Glutamatergic neuron (in vitro differentiated cells): ENCODE data around the gene SLC13A1. TPM values are rescaled to one million over a fixed set of nuclear protein-coding genes. Genes with fewer than 3 reads are reported as not detected.
"Not testable (repeated sequence)": the region's sequence is repeated elsewhere in the genome, so short reads cannot be mapped to it uniquely, and the experiment has no call there.

Source experiments
- DNase-seq: peaks from one replicate; pipeline ENCODE4 v3.0.0; 2022
- H3K27ac Mint-ChIP-seq: one replicate; pipeline ENCODE4 v1.8.0; 2020; ENCODE audit warnings: mild to moderate bottlenecking, mixed read lengths, inconsistent platforms; ENCODE audit not compliant: unreplicated experiment
- H3K27me3 Mint-ChIP-seq: one replicate; pipeline ENCODE4 v1.8.0; 2020; ENCODE audit warnings: mild to moderate bottlenecking, moderate library complexity, mixed read lengths, inconsistent platforms; ENCODE audit not compliant: unreplicated experiment
- H3K36me3 Mint-ChIP-seq: one replicate; pipeline ENCODE4 v1.8.0; 2020; ENCODE audit warnings: mild to moderate bottlenecking, mixed read lengths, inconsistent platforms; ENCODE audit not compliant: unreplicated experiment
- H3K4me1 Mint-ChIP-seq: one replicate; pipeline ENCODE4 v1.8.0; 2020; ENCODE audit warnings: mild to moderate bottlenecking, low read depth, mixed read lengths, inconsistent platforms; ENCODE audit not compliant: unreplicated experiment
- H3K4me3 Mint-ChIP-seq: one replicate; pipeline ENCODE4 v1.8.0; 2020; ENCODE audit warnings: mild to moderate bottlenecking, mixed read lengths, inconsistent platforms; ENCODE audit not compliant: unreplicated experiment
- H3K9me3 Mint-ChIP-seq: one replicate; pipeline ENCODE4 v1.8.0; 2020; ENCODE audit warnings: mild to moderate bottlenecking, moderate library complexity, mixed read lengths, inconsistent platforms; ENCODE audit not compliant: unreplicated experiment
- total RNA-seq: library from RNA; stranded (reverse); fragmentation: NEBNext Ultra II Directional; extraction: Animal tissue kit (Norgen Biotek cat#: 25700); gene quantifications from one replicate; pipeline ENCODE4 v1.2.1, GENCODE V29; 2021; ENCODE audit not compliant: unreplicated experiment
- TF ChIP-seq, protein P1 (sequence below): fragments of 200-600 bp; sonication (generic); IDR thresholded peaks from one replicate; pipeline ENCODE4 v1.5.0; 2021; ENCODE audit not compliant: partially characterized antibody, unreplicated experiment

Gene SLC13A1
- total RNA-seq, 1 donor from 2014 or later: not detected

DNA sequence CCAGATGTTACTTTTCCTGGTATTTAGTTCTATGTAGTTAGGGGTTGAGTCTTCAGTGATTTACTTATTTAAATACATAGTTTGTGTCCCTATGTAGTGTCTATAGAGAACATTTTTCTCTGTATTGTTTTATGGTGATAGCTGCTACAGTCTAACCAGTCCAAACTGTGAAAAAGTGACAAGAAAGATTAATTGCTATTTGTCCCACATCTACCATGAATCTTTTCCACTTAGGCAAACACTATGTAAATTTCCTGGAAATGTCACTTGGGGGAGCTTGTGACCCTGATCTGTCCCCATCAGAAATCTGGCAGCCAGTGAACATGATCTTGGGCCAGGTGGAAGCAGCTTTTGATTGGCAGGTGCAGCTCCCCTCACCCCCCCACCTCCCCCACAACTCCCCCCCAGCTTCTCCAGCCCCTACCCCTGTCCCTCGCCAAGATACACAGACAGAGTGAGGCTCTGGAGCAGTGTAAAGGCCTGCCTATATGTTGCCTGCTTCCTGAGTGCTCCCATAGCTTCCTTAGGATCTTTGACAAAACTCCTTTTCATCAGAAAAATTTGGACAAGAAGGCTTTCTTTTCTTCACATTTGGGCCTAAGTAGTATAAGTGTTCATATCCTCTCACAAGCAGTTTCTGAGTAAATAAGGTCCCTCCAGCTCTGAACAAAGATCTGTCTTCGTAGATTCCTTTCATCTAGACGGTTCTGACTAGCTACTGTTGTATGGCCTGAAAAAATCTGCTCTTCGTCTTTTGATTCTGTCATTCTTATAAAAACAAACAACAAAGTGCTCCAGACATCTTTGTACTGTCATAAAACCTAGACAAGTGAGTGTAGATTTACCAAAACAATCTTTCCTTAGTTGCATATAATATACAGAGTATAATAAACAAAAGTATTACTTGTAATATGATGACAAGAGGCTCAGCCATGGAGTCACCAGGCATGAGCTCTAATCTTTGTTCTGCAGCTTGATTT lies 31.5 kb upstream of the SLC13A1 start:
- Mint-ChIP-seq H3K9me3 (no peaks in the 10 kb centered on the region), H3K4me1 (no peaks in the 10 kb centered on the region), H3K4me3 (no peak overlapping the region), H3K27me3 (peaks cover 2% of the 10 kb centered on the region), H3K27ac (no peak overlapping the region), H3K36me3 (no peaks in the 10 kb centered on the region)
- no peak for DNase-seq
- TF ChIP-seq, protein P1, sequence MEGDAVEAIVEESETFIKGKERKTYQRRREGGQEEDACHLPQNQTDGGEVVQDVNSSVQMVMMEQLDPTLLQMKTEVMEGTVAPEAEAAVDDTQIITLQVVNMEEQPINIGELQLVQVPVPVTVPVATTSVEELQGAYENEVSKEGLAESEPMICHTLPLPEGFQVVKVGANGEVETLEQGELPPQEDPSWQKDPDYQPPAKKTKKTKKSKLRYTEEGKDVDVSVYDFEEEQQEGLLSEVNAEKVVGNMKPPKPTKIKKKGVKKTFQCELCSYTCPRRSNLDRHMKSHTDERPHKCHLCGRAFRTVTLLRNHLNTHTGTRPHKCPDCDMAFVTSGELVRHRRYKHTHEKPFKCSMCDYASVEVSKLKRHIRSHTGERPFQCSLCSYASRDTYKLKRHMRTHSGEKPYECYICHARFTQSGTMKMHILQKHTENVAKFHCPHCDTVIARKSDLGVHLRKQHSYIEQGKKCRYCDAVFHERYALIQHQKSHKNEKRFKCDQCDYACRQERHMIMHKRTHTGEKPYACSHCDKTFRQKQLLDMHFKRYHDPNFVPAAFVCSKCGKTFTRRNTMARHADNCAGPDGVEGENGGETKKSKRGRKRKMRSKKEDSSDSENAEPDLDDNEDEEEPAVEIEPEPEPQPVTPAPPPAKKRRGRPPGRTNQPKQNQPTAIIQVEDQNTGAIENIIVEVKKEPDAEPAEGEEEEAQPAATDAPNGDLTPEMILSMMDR: no peak

DNA sequence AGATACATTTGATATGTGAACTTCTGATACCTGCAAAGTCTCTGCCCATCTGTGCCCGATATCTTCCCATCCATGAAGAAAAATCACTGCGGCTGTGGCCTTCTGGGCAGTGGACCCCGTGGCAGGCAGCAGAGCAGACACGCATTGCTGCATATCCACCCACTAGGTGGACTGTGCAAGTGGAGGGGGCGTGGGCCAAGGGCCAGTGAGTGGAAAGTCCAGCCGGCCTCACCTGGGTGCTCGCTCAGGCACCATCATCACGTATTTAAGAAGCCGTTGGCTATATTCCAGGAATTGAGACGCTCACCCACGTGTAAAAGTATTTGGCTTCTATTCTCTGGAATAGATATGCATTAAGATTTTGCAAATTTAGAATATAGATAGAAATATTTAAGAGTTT lies 30.8 kb upstream of the SLC13A1 start:
- Mint-ChIP-seq H3K4me1 (no peaks in the 10 kb centered on the region), H3K27me3 (peaks cover 2% of the 10 kb centered on the region), H3K36me3 (no peaks in the 10 kb centered on the region), H3K4me3 (no peak overlapping the region), H3K27ac (no peak overlapping the region), H3K9me3 (no peaks in the 10 kb centered on the region)
- DNase-seq: no peak
- TF ChIP-seq, protein P1: no peak

DNA sequence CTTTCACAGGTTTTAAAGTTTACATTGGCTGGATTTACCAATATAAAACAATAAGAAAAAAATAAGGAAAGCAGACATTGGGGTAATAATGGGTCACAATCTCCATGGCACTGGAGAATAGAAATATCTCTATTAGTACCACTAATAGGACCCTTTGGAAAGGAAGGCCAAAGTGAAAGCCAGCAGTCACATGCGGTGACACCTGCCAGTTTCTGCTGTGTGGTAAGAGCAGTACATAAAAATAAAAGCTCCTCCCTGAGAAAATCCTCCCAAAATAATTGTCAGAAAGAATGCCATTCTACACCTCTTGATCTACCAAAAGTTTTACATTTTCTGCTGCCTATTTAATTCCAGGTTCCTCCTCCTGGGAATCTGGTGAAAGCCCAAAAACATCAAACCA lies 30.4 kb upstream of the SLC13A1 start:
- Mint-ChIP-seq H3K36me3 (no peaks in the 10 kb centered on the region), H3K27ac (no peak overlapping the region), H3K4me3 (no peak overlapping the region), H3K27me3 (peaks cover 4% of the 10 kb centered on the region), H3K4me1 (no peaks in the 10 kb centered on the region), H3K9me3 (no peaks in the 10 kb centered on the region)
- TF ChIP-seq, protein P1: no peak
- no peak for DNase-seq

DNA sequence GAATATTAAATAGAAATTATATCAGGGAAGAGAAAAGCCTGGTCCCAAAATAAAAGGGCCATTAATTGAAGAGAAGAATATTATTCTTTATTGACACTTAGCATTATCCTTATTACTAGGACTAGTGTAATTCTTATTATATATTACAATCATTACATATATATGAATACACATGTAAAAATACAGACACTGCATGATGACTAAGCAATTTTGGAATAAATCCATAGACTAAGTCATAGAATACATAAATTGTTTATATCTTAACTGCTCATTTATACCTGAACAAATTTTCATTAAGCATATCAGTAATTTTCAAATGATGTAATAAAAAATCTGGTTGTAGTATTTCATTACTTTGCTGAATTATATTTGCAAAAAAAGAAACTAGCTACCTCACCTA lies 29.7 kb upstream of the SLC13A1 start:
- no peaks in the 10 kb centered on the region for H3K9me3 Mint-ChIP-seq
- no peak overlapping the region for H3K27ac Mint-ChIP-seq
- no peak for DNase-seq
- H3K36me3 Mint-ChIP-seq: no peaks in the 10 kb centered on the region
- TF ChIP-seq, protein P1: no peak
- H3K4me3 Mint-ChIP-seq: no peak overlapping the region
- H3K4me1 Mint-ChIP-seq: no peaks in the 10 kb centered on the region
- peaks cover 4% of the 10 kb centered on the region for H3K27me3 Mint-ChIP-seq

DNA sequence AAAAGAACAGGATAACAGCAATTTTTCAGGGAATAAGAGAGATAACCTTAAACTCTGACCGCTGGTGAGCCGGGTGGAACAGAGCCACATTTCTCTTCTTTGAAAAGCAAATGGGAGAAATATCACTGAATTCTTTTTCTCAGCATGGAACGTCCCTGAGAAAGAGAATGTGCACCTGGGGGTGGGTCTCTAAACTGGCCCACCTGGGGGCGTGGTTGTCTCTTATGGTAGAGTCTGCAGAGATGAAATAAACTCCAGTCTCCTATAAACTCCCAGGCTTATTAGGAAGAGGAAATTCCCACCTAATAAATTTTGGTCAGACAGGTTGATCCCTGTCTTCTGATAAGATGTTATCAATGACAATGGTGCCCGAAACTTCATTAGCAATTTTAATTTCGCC lies 27.9 kb upstream of the SLC13A1 start:
- H3K4me3 Mint-ChIP-seq, H3K36me3 Mint-ChIP-seq, H3K27ac Mint-ChIP-seq, H3K9me3 Mint-ChIP-seq, H3K4me1 Mint-ChIP-seq, H3K27me3 Mint-ChIP-seq, DNase-seq: not testable (repeated sequence)
